Measurements from ENCODE around the gene MTTP.
A peak's percentile ranks its signal among the peaks of the same experiment; 100 is the strongest.

MTTP gene

DNA sequence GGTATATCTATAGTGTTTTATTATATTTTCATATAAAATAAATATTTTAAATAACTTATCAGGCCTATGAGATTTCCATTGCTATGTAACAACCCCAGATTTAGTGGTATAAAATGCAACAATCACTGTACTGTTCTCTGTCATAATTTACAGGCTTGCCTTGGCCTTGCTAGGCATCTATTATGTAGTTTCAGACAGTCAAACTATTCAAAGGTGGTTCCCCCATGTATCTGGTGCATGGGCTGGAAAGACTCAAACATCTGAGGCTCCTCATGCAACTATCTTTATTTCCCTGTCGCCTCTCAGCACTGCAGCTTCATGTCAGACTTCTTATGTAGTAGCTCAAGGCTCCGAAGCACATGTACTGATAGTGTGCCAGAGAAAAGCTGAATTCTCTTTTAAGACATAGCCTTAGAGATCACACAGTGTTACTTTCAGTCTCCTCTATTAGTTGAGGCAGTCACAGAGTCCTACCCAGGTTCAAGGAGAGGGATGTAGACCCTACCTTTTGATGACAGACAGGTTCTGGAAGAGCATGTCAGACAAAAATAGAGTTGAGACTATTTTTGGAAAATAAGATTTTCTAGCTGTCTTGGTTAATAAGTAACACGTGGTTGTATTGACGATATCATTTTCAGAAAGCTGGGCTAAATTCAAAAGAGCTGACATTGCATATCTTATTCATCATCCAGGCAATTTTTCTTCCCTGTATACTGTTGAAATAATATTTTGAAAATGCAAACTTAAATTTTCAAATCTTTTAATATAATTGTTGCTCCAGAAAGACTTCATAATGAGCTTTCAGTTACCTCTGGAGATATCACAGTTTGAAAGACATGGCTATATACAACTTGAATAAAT is 19.4 kb downstream of the MTTP start:
- DNase-seq, result no peak

GRCh38 chr4:99594818-99595217 is 20.2 kb downstream of the MTTP start:
- DNase-seq, result no peak

DNA sequence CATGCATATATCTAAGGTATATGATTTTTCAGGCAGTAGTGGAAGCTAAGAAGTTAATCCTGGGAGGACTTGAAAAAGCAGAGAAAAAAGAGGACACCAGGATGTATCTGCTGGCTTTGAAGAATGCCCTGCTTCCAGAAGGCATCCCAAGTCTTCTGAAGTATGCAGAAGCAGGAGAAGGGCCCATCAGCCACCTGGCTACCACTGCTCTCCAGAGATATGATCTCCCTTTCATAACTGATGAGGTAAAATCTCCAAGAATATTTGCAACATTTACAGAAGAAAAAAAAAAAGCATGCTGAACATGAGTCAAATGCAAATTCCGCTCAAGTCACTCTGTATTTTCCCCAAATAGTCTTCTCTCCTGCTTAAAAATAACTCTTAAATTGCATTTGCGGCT is 32.1 kb downstream of the MTTP start:
- DNase-seq, result no peak

GRCh38 chr4:99608417-99608816 is 33.8 kb downstream of the MTTP start:
- no peak for DNase-seq

- no peak for DNase-seq
Observed at GRCh38 chr4:99610605-99611175, 36.1 kb downstream of the MTTP start.

DNA sequence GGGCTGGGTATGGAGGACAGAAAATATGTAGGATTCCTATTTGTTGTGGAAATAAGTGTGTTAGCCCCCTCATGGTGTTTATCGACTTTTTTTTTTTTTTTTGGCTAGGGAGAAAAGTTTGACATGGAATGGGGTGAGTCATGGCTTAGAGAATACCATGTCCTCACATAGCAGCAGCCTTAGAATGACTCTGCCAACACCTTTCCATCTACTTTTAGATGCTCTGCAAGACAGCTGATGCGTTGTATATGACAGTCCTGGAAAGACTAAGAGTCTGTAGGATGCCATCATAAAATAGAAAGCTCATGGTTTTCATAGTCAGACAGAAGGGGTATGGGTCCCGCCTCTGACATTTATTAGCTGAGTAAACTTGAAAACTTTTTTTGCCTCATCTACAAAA is 37.7 kb downstream of the MTTP start:
- DNase-seq, result no peak

- DNase-seq, result no peak
Observed at GRCh38 chr4:99612704-99613103, 38.1 kb downstream of the MTTP start.

DNA sequence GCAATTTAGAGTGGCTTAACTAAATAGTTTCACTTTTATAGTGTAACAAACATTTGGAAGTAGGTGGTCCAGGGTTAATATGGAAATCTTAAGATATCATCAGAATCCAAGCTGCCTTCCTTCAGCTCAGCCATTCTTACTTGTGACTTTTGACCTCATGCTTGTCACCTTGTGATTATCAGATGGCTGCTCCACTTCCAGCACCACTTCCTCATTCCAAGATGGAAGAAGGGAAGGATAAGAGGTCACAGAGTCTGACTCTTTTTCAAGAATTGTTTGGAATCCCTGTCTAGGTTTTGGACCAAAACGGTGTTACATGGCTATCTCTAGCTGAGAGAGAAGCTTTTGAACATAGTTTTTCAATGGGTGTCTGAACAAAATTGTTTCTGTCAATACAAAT is 39.9 kb downstream of the MTTP start:
- DNase-seq, result no peak

- no peak for DNase-seq
Observed at GRCh38 chr4:99615170-99615820, 40.7 kb downstream of the MTTP start.

DNA sequence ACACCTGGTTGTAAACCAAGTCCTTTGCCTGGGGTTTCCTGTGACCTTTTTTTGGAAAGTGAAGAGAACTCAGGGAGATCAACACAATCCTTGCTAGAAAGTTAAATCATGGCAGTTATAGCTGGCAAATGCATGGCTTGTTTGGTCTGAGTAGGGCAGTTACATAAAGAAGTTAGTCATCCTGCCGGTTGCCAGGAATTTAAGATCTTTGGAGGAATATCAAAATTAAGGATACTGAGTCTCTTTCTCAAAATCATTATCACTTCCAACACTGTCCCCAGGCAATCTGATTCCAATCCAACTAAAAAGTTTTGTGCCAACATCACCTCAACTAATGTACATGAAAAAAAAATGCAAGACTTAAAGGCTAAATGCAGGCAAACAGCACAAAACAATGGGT is 42.8 kb downstream of the MTTP start:
- DNase-seq, result no peak

- DNase-seq, result no peak
Observed at GRCh38 chr4:99622341-99622740, 47.7 kb downstream of the MTTP start.

GRCh38 chr4:99624141-99624719 is 49.6 kb downstream of the MTTP start:
- DNase-seq, result peak; percentile 1

DNA sequence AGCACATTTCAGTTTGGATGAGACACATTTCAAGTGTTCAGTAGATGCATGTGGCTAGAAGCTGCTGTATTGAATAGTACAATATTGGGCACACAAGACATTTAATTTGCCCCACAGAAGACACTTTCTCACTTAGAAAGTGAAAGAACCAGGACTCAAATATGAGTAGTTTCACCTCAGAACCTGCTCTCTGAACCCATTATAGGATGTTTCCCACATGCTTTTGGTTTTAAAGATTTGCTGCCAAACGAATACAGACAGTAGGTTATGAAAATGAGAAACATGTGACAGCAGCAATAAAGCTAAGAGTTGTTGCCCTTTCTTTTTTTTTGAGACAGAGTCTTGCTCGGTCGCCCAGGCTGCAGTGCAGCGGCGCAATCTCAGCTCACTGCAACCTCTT is 50.7 kb downstream of the MTTP start:
- no peak for DNase-seq

DNA sequence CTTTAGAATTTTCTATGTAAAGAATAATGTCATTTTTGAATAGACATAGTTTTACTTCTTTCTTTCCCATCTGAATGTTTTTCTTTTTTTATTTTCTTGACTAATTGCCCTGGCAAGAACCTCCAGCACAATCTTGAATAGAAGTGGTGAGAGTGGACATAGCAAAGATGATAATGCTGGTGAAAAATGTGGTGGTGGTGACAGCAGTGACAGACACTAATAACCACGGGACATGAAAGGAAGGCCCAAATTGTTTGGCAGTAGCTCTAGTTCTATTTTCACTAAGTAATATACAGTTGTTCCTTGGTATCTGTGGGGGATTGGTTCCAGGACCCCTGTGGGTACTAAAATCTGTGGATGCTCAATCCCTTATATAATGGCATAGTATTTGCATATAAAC is 53.4 kb downstream of the MTTP start:
- no peak for DNase-seq

DNA sequence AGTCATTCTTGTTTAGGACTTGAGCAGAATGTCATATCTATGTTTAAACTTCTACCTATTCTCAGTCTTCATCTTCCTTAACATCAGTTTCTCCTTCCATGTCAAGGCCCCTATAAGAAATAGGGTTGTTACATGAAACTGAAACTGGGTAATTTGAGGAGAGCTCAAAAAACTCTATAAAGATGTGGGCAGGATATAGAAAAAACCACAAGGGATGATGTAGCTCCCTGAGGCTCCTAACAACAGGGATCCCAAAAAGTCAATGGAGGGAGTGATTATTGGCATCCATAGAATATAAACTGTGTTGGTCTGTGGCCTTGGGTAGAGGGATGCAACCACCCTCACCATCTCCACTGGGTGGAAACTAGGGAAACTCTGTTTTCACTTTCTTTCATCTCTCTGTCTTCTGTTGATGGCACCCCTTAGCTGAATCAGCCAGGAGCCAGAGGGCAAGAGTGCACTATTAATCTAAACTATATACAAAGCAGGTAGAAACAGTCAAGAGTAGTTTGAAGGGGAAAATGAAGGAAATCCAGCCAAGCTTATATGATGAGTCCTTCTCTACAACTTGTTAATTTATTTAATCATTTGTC is 55.4 kb downstream of the MTTP start:
- DNase-seq, result no peak

GRCh38 chr4:99630857-99631360 is 56.3 kb downstream of the MTTP start:
- no peak for DNase-seq

- DNase-seq, result no peak
Observed at GRCh38 chr4:99633772-99634171, 59.1 kb downstream of the MTTP start.

- DNase-seq, result no peak
Observed at GRCh38 chr4:99634742-99635360, 60.2 kb downstream of the MTTP start.

- DNase-seq, result no peak
Observed at GRCh38 chr4:99635601-99636000, 61.0 kb downstream of the MTTP start.

DNA sequence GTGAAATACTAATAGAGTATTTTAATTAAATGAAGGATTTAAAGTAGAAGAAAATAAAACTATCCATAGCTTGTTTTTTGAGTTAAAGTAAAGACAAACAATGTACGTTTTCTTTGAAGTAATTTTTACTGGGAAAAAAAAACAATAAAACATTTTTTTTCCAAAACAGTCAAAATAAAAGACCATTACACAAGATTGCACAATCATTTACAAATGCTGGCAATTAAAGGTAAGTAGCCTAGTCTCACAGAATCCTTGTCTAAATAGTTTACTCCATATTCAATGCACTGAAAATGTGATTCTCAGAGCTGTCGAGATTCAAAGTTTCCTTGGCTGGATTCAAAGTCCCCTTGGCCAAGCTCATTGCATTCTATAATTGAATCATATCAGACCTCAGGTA is 61.8 kb downstream of the MTTP start:
- DNase-seq, result no peak

- DNase-seq, result no peak
Observed at GRCh38 chr4:99637174-99637573, 62.5 kb downstream of the MTTP start.

GRCh38 chr4:99640676-99641075 is 66.1 kb downstream of the MTTP start:
- no peak for DNase-seq

All from suppressor macrophage treated with lipopolysaccharide for 4 hours (primary cell).